OCI-LY7 (cell line): Measurements from ENCODE around the gene APH1A. TPM values are rescaled to one million over a fixed set of nuclear protein-coding genes. Genes with fewer than 3 reads are reported as not detected.
A peak's percentile ranks its signal among the peaks of the same experiment; 100 is the strongest.

ENCODE experiments used
- BruUV-seq: library from RNA; stranded (reverse); fragments of 400-500 nt; replicated peaks from 2 replicates; lab custom pipeline; 2021; lab: Mats Ljungman, UMichigan
- CTCF ChIA-PET: fragments of 300-600 bp; sonication (Branson Sonifier 250); formaldehyde crosslinking; loops from one replicate; lab custom pipeline; 2022; ENCODE audit warnings: antibody characterized with exemption; ENCODE audit not compliant: unreplicated experiment; lab: Charles Lee
- POLR2A ChIA-PET: fragments of 300-600 bp; sonication (Branson Sonifier 250); formaldehyde crosslinking; loops from one replicate; lab custom pipeline; 2022; ENCODE audit warnings: antibody characterized with exemption; lab: Charles Lee
- DNase-seq: peaks from one replicate; pipeline ENCODE4 v3.0.0-alpha.2; 2015; ENCODE audit warnings: low spot score
- H2AFZ ChIP-seq: fragments of 200-600 bp; sonication (generic), shearing (Covaris generic); 2 replicates; pipeline ENCODE4 v1.6.1; 2014; ENCODE audit warnings: mild to moderate bottlenecking, antibody characterized with exemption, low read length, moderate library complexity
- H3K27ac ChIP-seq: fragments of 200-600 bp; sonication (generic); 2 replicates; pipeline ENCODE4 v1.5.1; 2014; ENCODE audit warnings: mixed run types, low read depth, mild to moderate bottlenecking, moderate library complexity, low read length, inconsistent platforms; ENCODE audit not compliant: poor library complexity, severe bottlenecking
- H3K36me3 ChIP-seq: fragments of 200-600 bp; sonication (generic); 2 replicates; pipeline ENCODE4 v1.6.1; 2014; ENCODE audit warnings: mild to moderate bottlenecking, antibody characterized with exemption, low read length, moderate library complexity, mixed read lengths; ENCODE audit not compliant: insufficient read depth
- H3K4me1 ChIP-seq: fragments of 200-600 bp; sonication (generic); 2 replicates; pipeline ENCODE4 v1.5.1; 2014; ENCODE audit warnings: mild to moderate bottlenecking, low read length; ENCODE audit not compliant: insufficient read depth, poor library complexity, severe bottlenecking
- H3K4me2 ChIP-seq: fragments of 200-600 bp; sonication (generic); 2 replicates; pipeline ENCODE4 v1.6.1; 2014; ENCODE audit warnings: mild to moderate bottlenecking, low read length
- H3K4me3 ChIP-seq: fragments of 200-600 bp; sonication (generic); 2 replicates; pipeline ENCODE4 v1.5.1; 2014; ENCODE audit warnings: mild to moderate bottlenecking, low read depth, low read length; ENCODE audit not compliant: poor library complexity, severe bottlenecking
- H3K79me2 ChIP-seq: fragments of 200-600 bp; sonication (generic); 2 replicates; pipeline ENCODE4 v1.6.1; 2016; ENCODE audit warnings: low read depth, mild to moderate bottlenecking, low read length, moderate library complexity, mixed read lengths; ENCODE audit not compliant: insufficient read depth
- H3K9me2 ChIP-seq: fragments of 200-600 bp; sonication (generic); 2 replicates; pipeline ENCODE4 v1.6.1; 2016; ENCODE audit warnings: mild to moderate bottlenecking, low read length, mixed read lengths; ENCODE audit not compliant: insufficient read depth
- H3K9me3 ChIP-seq: fragments of 200-600 bp; sonication (generic); 2 replicates; pipeline ENCODE4 v1.6.1; 2014; ENCODE audit warnings: mild to moderate bottlenecking, mixed run types, low read length, mixed read lengths
- H4K20me1 ChIP-seq: fragments of 200-600 bp; sonication (generic); 2 replicates; pipeline ENCODE4 v1.6.1; 2014; ENCODE audit warnings: mild to moderate bottlenecking, antibody characterized with exemption, low read length, moderate library complexity, mixed read lengths; ENCODE audit not compliant: insufficient read depth
- CTCF ChIP-seq: fragments of 200-600 bp; sonication (generic); conservative IDR thresholded peaks from 2 replicates; pipeline ENCODE4 v1.5.1; 2014; ENCODE audit warnings: mild to moderate bottlenecking, antibody characterized with exemption, low read length, moderate library complexity, mixed read lengths
- EZH2phosphoT487 ChIP-seq: fragments of 200-600 bp; sonication (generic); IDR thresholded peaks from 2 replicates; pipeline ENCODE4 v1.6.1; 2018; ENCODE audit warnings: low read depth, borderline replicate concordance, mild to moderate bottlenecking, mixed run types, antibody characterized with exemption, low read length, moderate library complexity, mixed read lengths
- intact Hi-C: fragments of 100-400 bp; cut with micrococcal nuclease; formaldehyde crosslinking; loops from one replicate; pipeline ENCODE4 v1.10.0; 2022; ENCODE audit not compliant: unreplicated experiment
- total RNA-seq, 2 experiments: library from RNA; depleted of rRNA in 1 of 2; stranded (reverse); fragments of >200 nt in 1 of 2; shearing (Covaris generic) in 1 of 2; gene quantifications; 2 replicates each; pipeline ENCODE4 v1.2.3, GENCODE V29; 2014 to 2022

APH1A gene
- total RNA-seq, 2 experiments from 2014 or later = 113 to 124 TPM

GRCh38 chr1:150302338-150302737, 33.5 kb upstream of the APH1A start:
- no peaks in the 10 kb centered on the region for H3K9me2 ChIP-seq
- no peak overlapping the region for H3K4me2 ChIP-seq
- no peak overlapping the region for H3K4me3 ChIP-seq
- H3K4me1 ChIP-seq = no peaks in the 10 kb centered on the region
- ChIA-PET POLR2A (no interaction called here), CTCF (interaction anchor here (0.5 kb wide), 1 partner anchor 115 kb away, joined by 3 read pairs; no protein-coding TSS in a partner anchor)
- DNase-seq = no peak
- H3K27ac ChIP-seq = no peak overlapping the region
- TF ChIP-seq EZH2phosphoT487 (no peak), CTCF (no peak)
- no peaks in the 10 kb centered on the region for H4K20me1 ChIP-seq
- H3K79me2 ChIP-seq = no peaks in the 10 kb centered on the region
- H3K36me3 ChIP-seq = peaks cover 71% of the 10 kb centered on the region
- H3K9me3 ChIP-seq = no peaks in the 10 kb centered on the region
- no TSS peak for BruUV-seq
- no peak overlapping the region for H2AFZ ChIP-seq
- intact Hi-C loops = no loop called here

DNA sequence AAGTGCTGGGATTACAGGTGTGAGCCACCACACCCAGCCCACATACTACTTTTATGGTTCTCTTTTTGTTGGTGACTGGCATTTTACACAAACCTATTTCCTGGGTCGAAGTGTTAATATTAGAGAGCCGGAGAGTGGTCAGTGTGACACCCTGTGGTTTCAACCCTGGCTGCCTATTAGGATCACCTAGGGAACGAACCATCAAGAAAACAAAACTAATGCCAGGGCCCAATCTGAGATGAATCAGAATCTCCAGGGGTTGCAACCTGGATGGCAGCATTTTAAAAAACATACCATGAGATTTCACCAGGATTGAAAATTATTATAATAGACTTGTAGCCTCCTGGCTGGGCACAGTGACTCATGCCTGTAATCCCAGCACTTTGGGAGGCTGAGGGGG, 30.9 kb upstream of the APH1A start:
- POLR2A ChIA-PET = no interaction called here
- Histone ChIP-seq H3K4me1 (peaks cover 8% of the 10 kb centered on the region), H3K9me2 (no peaks in the 10 kb centered on the region), H3K4me2 (no peak overlapping the region), H3K79me2 (peaks cover 13% of the 10 kb centered on the region), H3K36me3 (peaks cover 83% of the 10 kb centered on the region), H3K9me3 (no peaks in the 10 kb centered on the region), H3K27ac (no peak overlapping the region), H4K20me1 (no peaks in the 10 kb centered on the region), H2AFZ (no peak overlapping the region), H3K4me3 (no peak overlapping the region)
- intact Hi-C loops = no loop called here
- no peak for TF ChIP-seq EZH2phosphoT487
- no peak for TF ChIP-seq CTCF
- CTCF ChIA-PET = no interaction called here
- no peak for DNase-seq
- no TSS peak for BruUV-seq

DNA sequence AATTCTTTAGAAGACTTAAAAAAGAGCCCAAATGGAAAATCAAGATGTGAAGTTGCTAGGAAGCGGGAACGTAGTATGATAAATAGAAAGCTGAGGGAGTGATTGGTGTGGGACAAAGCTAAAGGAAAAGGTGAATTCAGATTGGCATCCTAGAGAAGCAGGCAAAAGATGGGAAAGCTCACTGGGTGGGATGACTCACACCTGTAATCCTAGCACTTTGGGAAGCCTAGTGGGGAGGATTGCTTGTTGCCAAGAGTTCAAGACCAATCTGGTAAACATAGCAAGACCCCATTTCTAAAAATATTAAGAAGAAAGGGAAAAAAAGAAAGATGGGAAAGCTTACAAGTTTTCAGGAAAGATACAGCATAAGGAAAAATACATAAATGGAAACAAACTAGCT, 26.7 kb upstream of the APH1A start:
- ChIA-PET POLR2A (interaction anchor here (1.0 kb wide), 1 partner anchor 68 kb away, joined by 3 read pairs; no protein-coding TSS in a partner anchor), CTCF (no interaction called here)
- TSS peak; percentile 50 for BruUV-seq
- Histone ChIP-seq H3K36me3 (peaks cover 51% of the 10 kb centered on the region), H3K9me3 (no peaks in the 10 kb centered on the region), H3K4me1 (peaks cover 21% of the 10 kb centered on the region), H3K4me2 (peak overlapping the region; percentile 78; the same call in 1 of the 2 replicates), H2AFZ (no peak overlapping the region), H3K27ac (no peak overlapping the region), H3K79me2 (peaks cover 23% of the 10 kb centered on the region), H3K4me3 (no peak overlapping the region), H3K9me2 (no peaks in the 10 kb centered on the region), H4K20me1 (no peaks in the 10 kb centered on the region)
- intact Hi-C loops = no loop called here
- no peak for DNase-seq
- TF ChIP-seq EZH2phosphoT487 = no peak
- TF ChIP-seq CTCF = no peak
